PC-3 (cell line): ENCODE measurements around the gene SELENOI.

Source experiments
- CTCF ChIP-seq: fragments of 300-600 bp; sonication (generic); conservative IDR thresholded peaks from 2 replicates; pipeline ENCODE4 v1.5.1; 2017; ENCODE audit warnings: antibody characterized with exemption, low read depth, mild to moderate bottlenecking, low read length
- EZH2 ChIP-seq: fragments of 300-600 bp; sonication (generic); IDR thresholded peaks from one replicate; pipeline ENCODE4 v1.6.1; 2017; ENCODE audit warnings: antibody characterized with exemption, mild to moderate bottlenecking, low read length; ENCODE audit not compliant: unreplicated experiment
- EZH2phosphoT487 ChIP-seq: fragments of 300-600 bp; sonication (generic); IDR thresholded peaks from 2 replicates; pipeline ENCODE4 v1.6.1; 2018; ENCODE audit warnings: mild to moderate bottlenecking, antibody characterized with exemption, low read length, borderline replicate concordance

GRCh38 chr2:26314243-26314642 lies 31.7 kb upstream of the SELENOI start:
- TF ChIP-seq CTCF = no peak; the same call in 1 of the 2 replicates
- TF ChIP-seq EZH2 = no peak
- no peak for TF ChIP-seq EZH2phosphoT487
